WI38 (cell line): Measurements from ENCODE around the gene MRTFB.

ENCODE experiments used
- H3K4me3 ChIP-seq: 2 replicates; pipeline ENCODE4 v1.5.1; 2011; ENCODE audit warnings: low read depth, mild to moderate bottlenecking, control low read depth, low read length
- CTCF ChIP-seq: IDR thresholded peaks from 2 replicates; pipeline ENCODE4 v1.5.1; 2012; ENCODE audit warnings: low read depth, mild to moderate bottlenecking, control low read depth, low read length

Gene MRTFB

DNA sequence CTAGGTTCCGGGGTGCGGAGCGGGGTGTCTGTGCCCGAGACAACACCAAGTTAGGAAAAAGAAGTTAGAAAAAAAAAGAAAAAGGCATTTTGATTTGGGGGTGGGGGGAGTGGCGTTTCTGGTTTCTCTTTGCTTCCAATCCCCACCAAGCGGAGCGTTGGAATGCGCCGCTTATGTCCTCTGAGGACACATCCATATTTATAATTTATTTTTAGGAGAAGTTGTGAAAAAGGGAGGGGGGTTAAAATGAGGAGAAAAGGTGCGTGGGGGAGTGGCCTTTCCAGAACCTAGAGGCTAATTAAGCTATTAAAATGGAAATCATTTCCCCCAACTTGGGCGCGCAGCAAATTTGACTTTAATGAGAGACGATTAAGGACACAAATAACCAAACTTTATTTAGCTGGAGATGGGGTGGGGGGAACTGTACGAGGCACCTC, 232.1 kb downstream of the MRTFB start:
- no peak for TF ChIP-seq CTCF
- H3K4me3 ChIP-seq: peak overlapping the region; percentile 86

- H3K4me3 ChIP-seq: peak overlapping the region; percentile 86
- no peak for TF ChIP-seq CTCF
These were observed 232.7 kb downstream of the MRTFB start for GRCh38 chr16:14303639-14304394.

DNA sequence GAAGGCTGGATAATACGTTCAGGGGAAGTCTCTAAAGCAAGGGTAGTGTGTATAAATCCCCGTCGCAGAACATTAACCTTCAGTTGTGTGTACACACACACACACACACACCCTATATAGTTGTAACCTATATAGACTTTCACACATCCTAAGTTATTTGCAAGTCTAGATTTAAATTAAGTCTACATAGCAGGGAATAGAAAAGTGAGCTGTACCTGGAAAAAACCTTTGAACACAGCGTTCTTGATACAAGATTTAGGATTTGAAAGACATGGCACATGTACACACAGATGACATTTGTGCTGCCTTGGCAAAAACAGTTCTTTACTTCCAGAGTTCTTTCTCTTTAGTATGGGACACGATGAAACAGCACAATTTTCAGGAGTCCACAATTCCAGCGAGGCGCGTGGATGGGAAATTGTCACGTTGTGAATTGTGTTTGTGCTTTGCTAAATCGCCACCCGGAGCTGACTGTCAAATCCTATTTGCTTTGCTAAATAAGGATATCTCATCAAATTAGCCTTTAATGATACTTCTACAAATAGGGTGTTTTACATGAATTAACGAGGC, 233.9 kb downstream of the MRTFB start:
- TF ChIP-seq CTCF: no peak
- H3K4me3 ChIP-seq: no peak overlapping the region

DNA sequence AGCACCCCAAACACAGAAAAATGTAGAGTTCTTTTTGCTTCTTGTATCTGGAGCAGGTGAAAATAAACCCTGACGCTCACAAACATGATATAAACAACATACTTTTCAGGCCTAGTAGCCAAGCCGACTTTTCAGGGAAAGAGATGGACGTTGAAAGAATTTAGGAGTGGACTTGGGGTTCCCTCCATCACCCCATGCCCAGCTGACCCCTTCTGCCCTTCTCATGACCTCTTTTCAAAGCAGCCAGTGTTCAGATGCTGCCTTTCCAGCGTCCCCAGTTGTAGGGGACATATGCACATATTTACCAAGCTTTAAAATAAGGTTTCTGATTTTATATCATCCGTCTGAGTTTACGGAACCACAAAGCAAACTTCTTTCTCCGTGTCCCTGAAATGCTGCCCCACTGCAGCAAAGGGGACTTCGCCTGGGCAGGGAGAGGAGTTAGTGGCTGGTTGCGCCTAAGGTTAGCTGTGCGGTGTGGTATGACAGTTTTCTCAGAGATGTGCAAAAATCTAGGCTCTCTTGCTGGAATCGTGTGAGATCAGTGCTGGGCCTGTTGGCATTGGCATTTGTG, 235.5 kb downstream of the MRTFB start:
- no peak overlapping the region for H3K4me3 ChIP-seq
- no peak for TF ChIP-seq CTCF

GRCh38 chr16:14307059-14307526, 236.0 kb downstream of the MRTFB start:
- H3K4me3 ChIP-seq: no peak overlapping the region

DNA sequence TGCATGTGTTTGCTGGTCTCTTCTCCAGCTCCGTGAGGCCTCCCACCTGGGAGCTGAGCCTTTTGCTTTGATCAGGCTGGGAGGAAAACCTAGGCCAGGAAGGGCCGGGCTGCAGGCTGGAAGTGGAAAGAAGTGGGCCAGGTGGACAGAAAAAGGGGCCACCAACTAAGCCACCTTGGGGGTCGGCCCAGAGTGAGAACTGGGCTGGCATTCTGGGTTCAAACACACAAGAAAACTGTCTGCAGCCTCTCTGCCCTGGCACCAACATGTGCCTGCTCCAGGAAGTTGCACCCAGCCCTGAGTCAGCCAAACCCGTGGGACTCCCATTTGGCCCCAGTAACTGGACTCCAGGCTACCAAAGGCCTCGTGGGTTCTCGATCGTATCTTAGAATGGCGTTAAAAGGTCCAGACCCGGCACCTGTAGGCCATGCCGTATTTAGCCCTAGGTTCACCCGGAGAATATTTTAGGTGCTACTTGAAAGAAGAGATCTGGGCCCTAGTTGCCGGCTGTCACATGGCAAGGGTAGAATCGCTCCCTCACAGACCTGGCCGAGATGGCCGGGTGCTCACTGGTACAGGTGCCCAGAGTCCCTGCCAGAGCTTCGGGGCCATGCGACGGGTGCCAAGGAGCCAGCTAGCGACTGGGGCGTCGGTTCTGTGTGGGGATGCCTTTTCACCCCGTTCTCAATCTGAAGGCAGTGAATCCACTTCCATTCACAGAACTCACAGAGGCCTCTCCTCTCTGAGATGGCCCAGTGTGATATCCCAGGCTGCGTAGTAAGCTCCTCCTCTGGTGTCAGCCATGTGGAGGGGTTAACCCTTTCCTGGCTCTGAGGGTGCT, 236.6 kb downstream of the MRTFB start:
- no peak for TF ChIP-seq CTCF
- no peak overlapping the region for H3K4me3 ChIP-seq

More at GRCh38 chr16:14307059-14307526, 236.0 kb downstream of the MRTFB start:
- TF ChIP-seq CTCF: no peak

GRCh38 chr16:14308368-14308723, 237.2 kb downstream of the MRTFB start:
- H3K4me3 ChIP-seq: peak overlapping the region; percentile 24
- no peak for TF ChIP-seq CTCF
